ENCODE results near the gene NFXL1. TPM values are rescaled to one million over a fixed set of nuclear protein-coding genes. Genes with fewer than 3 reads are reported as not detected.

NFXL1 gene
- total RNA-seq, 4 donors from 2014 or later, result 3.7 to 10.8 (median 5.5) TPM

DNA sequence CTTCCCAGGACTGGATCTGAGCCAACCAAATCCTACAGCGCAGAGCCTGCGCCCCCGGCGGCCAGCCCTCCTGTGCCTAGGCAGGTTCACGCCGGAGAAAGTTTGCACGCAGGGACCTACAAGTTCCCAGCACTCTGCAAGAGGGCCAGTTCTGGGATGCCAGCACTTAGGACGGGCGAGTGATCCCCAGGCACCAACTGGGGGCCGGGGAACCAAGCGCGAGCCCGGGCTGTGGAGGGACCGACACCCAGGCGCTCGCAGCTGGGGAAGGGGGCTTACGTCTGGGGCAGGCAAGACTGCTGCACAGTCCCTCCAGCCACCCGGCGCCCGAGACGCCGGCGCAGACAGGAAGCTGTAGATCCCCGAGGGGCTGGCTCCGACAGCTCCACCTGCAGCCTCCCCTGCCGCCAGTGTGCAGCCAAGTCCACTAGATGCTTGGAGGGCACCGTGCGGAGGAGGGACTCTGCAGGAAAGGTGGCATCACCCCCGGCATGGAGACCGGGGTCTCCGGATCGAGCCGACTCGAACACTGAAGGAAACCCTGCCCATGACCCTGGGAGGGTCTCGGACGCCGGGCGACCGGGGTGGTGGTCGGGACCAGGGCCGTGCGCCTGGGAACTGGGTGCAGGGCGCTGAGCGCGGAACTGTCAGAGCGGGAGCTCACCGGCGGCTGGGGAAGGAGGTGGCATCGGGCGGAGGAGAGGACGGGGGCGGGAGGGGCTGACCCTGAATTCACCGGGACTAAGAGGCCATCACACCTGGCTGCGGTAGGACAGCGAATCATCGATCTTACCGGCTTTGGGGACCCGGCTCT is 77.1 kb downstream of the NFXL1 start:
- H3K36me3 ChIP-seq, result no peaks in the 10 kb centered on the region
- peak; percentile 12 to 44 for ATAC-seq
- DNase-seq, result no peak
- intact Hi-C loops (cut with DNase I; ENCODE audit: low total_unique reads) (loop anchor here (5.0 kb wide), 1 partner anchor 130 kb away; no protein-coding TSS in a partner anchor), in situ Hi-C loops (cut with MboI; ENCODE audit: low sequenced_read_pairs in 4 of 4) (loop anchor here in 1 of 4 donors (25.0 kb wide), 1 partner anchor 150 kb away; no protein-coding TSS in a partner anchor)
- H3K4me3 ChIP-seq, result peak overlapping the region; percentile 26 to 53 (median 50)
- TF ChIP-seq, protein P1, sequence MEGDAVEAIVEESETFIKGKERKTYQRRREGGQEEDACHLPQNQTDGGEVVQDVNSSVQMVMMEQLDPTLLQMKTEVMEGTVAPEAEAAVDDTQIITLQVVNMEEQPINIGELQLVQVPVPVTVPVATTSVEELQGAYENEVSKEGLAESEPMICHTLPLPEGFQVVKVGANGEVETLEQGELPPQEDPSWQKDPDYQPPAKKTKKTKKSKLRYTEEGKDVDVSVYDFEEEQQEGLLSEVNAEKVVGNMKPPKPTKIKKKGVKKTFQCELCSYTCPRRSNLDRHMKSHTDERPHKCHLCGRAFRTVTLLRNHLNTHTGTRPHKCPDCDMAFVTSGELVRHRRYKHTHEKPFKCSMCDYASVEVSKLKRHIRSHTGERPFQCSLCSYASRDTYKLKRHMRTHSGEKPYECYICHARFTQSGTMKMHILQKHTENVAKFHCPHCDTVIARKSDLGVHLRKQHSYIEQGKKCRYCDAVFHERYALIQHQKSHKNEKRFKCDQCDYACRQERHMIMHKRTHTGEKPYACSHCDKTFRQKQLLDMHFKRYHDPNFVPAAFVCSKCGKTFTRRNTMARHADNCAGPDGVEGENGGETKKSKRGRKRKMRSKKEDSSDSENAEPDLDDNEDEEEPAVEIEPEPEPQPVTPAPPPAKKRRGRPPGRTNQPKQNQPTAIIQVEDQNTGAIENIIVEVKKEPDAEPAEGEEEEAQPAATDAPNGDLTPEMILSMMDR (IDR thresholded peaks at IDR 0.05 in 4 of 5, conservative IDR thresholded peaks at IDR 0.05 in 1 of 5), result no peak
- no peak for TF ChIP-seq POLR2A (IDR thresholded peaks at IDR 0.05)
- H3K9me3 ChIP-seq, result peaks cover 0 to 4% (median 0%) of the 10 kb centered on the region in 3 donors
- peaks cover 18 to 21% of the 10 kb centered on the region in 2 donors for H3K4me1 ChIP-seq
- no peak overlapping the region for H3K27ac ChIP-seq
- H3K27me3 ChIP-seq, result peaks cover 7 to 19% (median 14%) of the 10 kb centered on the region in 3 donors

DNA sequence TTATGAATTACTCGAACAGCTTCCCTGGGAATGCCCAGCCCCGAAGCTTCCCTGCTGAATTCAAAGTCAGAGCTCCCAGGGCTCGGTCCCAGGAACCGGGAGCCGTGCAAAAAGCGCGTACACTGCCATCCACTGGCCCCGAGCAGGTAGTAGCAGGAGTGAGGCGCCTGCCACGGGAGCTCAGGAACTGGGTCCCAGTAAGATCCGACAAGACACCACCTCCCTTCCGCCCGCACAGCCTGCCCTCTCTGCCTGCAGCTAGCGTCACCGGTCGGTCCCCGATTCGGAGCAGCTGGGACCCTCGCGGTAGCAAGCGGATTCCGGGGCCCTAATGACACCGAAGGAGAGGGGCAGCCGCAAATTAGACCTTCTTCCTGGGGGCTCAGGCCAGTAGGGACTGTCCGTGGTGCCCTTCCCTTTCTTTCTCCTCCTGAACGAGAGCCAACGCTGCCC is 77.7 kb downstream of the NFXL1 start:
- peak overlapping the region; percentile 26 to 53 (median 50) for H3K4me3 ChIP-seq
- ATAC-seq (peak; percentile 76 to 77), DNase-seq (peak; percentile 20 to 42)
- H3K4me1 ChIP-seq, result peaks cover 18 to 21% of the 10 kb centered on the region in 2 donors
- intact Hi-C loops (cut with DNase I; ENCODE audit: low total_unique reads), result loop anchor here (1.0 to 5.0 kb wide), 2 partner anchors 129 to 150 kb away; no protein-coding TSS in a partner anchor
- no peak for TF ChIP-seq POLR2A (IDR thresholded peaks at IDR 0.05)
- TF ChIP-seq, protein P1 (IDR thresholded peaks at IDR 0.05 in 4 of 5, conservative IDR thresholded peaks at IDR 0.05 in 1 of 5), result peak; percentile 27 to 70 (median 54)
- H3K9me3 ChIP-seq, result peaks cover 0 to 4% (median 0%) of the 10 kb centered on the region in 3 donors
- peaks cover 7 to 19% (median 14%) of the 10 kb centered on the region in 3 donors for H3K27me3 ChIP-seq
- H3K36me3 ChIP-seq, result no peaks in the 10 kb centered on the region
- H3K27ac ChIP-seq, result no peak overlapping the region
- in situ Hi-C loops (cut with MboI; ENCODE audit: low sequenced_read_pairs in 4 of 4), result loop anchor here in 1 of 4 donors (25.0 kb wide), 1 partner anchor 149 kb away; no protein-coding TSS in a partner anchor

DNA sequence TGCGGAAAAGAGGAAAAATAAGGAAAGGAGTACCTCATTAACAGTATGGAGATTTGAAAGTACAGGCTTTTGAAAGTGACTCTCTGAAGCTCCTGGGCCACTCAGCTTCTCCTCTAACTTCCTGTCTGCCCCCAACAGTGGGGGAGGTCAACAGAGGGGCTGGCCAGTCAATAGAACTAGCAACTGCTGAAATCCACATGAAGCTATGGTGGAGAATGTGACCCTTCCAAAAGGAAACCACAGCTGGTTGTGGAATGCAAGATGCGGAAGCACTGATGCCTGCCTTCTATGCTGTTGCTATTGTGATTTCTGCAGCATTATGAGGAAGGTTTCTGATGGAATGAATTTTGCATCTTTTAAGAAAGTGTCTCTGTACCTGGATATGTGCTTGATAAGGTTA is 78.9 kb downstream of the NFXL1 start:
- TF ChIP-seq, protein P1 (IDR thresholded peaks at IDR 0.05 in 4 of 5, conservative IDR thresholded peaks at IDR 0.05 in 1 of 5), result no peak
- TF ChIP-seq POLR2A (IDR thresholded peaks at IDR 0.05), result no peak
- H3K27me3 ChIP-seq, result peaks cover 7 to 19% (median 14%) of the 10 kb centered on the region in 3 donors
- H3K9me3 ChIP-seq, result peaks cover 0 to 4% (median 0%) of the 10 kb centered on the region in 3 donors
- no peaks in the 10 kb centered on the region for H3K36me3 ChIP-seq
- DNase-seq (no peak), ATAC-seq (no peak)
- no peak overlapping the region for H3K4me3 ChIP-seq
- H3K4me1 ChIP-seq, result peaks cover 19 to 25% of the 10 kb centered on the region in 2 donors
- intact Hi-C loops (cut with DNase I; ENCODE audit: low total_unique reads), result loop anchor here (5.0 kb wide), 1 partner anchor 128 kb away; no protein-coding TSS in a partner anchor
- in situ Hi-C loops (cut with MboI; ENCODE audit: low sequenced_read_pairs in 4 of 4), result loop anchor here in 1 of 4 donors (25.0 kb wide), 1 partner anchor 148 kb away; no protein-coding TSS in a partner anchor
- no peak overlapping the region for H3K27ac ChIP-seq

DNA sequence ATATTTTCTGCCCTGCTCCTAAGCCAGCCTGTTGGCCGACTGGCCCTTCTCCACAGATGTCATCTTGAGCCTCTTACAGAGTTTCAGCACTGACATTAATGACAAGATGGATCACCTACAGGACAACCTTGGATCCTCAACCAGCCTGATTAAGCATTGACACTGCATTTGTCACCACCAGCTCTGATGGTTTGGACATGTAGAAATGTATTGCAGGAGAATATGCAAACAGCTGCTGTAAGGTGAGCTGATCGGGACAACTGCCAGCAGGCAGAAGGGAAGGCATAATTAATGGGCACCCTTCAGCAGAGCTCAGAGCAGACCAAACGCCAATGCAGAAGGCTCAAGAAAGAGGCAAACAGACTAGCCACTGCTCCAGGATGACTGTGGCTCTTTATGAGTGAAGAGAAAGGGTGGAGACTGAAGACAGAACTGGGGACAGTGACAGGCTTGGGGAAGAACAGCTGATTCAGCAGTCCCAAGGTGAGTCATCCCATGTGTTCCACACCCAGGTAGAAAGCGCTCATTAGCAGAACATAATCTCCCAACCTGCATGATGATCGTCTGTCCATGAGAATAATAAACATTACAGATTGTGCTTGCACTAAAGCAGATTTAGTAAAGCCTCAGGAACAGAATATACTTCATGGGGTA is 83.2 kb downstream of the NFXL1 start:
- DNase-seq (peak in 1 of 2 donors; percentile 31), ATAC-seq (peak; percentile 52 to 82)
- in situ Hi-C loops (cut with MboI; ENCODE audit: low sequenced_read_pairs in 4 of 4) (loop anchor here in 1 of 4 donors (25.0 kb wide), 1 partner anchor 144 kb away; no protein-coding TSS in a partner anchor), intact Hi-C loops (cut with DNase I; ENCODE audit: low total_unique reads) (no loop called here)
- TF ChIP-seq, protein P1 (IDR thresholded peaks at IDR 0.05 in 4 of 5, conservative IDR thresholded peaks at IDR 0.05 in 1 of 5), result no peak
- no peak for TF ChIP-seq POLR2A (IDR thresholded peaks at IDR 0.05)
- H3K27me3 ChIP-seq, result peaks cover 0 to 10% (median 8%) of the 10 kb centered on the region in 3 donors
- no peak overlapping the region for H3K4me3 ChIP-seq
- no peak overlapping the region for H3K27ac ChIP-seq
- peaks cover 0 to 4% (median 0%) of the 10 kb centered on the region in 3 donors for H3K9me3 ChIP-seq
- H3K4me1 ChIP-seq, result peaks cover 6 to 11% of the 10 kb centered on the region in 2 donors
- H3K36me3 ChIP-seq, result no peaks in the 10 kb centered on the region
